ENCODE measurements around the gene CUL7. TPM values are rescaled to one million over a fixed set of nuclear protein-coding genes. Genes with fewer than 3 reads are reported as not detected.

The CUL7 gene
- total and polyA plus RNA-seq, 12 donors = 4.2 to 11.2 (median 8.5) TPM

DNA sequence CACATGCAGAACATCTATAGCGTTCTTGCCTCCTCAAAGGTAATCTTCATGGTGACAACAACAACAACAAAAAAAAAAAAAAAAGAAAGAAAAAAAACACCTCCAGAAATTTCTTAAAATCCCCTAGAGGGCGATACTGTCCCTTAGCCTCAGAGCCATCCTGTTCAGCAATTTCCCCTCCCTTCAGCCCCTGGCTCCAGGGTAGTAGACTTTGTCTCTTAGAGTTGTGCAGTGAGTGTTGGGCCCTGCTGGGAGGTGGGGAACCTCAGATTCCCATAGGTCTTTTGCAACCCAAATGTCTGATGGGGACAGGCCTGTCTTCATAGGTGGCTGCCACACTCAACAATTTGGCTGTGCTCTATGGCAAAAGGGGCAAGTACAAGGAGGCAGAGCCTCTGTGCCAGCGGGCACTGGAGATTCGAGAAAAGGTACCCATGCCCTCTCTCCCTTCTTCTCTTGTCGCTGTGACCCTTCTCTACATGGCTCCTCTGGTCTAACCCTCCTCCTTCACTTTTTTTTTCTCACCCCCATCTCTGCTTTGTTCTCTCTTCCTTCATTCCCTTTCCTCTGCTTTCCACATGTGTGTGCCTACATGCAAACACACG is 16.5 kb upstream of the CUL7 start:
- ATAC-seq (peak in 1 of 8 donors; percentile 27), DNase-seq (no peak)
- Histone ChIP-seq H3K4me3 (no peak overlapping the region), H3K4me1 (no peaks in the 10 kb centered on the region), H3K27ac (no peak overlapping the region), H3K36me3 (peaks cover 0 to 93% (median 24%) of the 10 kb centered on the region in 9 donors), H3K9me3 (no peaks in the 10 kb centered on the region), H3K27me3 (no peaks in the 10 kb centered on the region)
- 66 to 69% methylated on average over 6 of the region's 6 CpGs for WGBS, 2 donors
- TF ChIP-seq, protein P1, sequence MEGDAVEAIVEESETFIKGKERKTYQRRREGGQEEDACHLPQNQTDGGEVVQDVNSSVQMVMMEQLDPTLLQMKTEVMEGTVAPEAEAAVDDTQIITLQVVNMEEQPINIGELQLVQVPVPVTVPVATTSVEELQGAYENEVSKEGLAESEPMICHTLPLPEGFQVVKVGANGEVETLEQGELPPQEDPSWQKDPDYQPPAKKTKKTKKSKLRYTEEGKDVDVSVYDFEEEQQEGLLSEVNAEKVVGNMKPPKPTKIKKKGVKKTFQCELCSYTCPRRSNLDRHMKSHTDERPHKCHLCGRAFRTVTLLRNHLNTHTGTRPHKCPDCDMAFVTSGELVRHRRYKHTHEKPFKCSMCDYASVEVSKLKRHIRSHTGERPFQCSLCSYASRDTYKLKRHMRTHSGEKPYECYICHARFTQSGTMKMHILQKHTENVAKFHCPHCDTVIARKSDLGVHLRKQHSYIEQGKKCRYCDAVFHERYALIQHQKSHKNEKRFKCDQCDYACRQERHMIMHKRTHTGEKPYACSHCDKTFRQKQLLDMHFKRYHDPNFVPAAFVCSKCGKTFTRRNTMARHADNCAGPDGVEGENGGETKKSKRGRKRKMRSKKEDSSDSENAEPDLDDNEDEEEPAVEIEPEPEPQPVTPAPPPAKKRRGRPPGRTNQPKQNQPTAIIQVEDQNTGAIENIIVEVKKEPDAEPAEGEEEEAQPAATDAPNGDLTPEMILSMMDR (IDR thresholded peaks at IDR 0.05) = peak in 8 of 9 donors; percentile 13 to 56 (median 43)
- intact Hi-C loops (cut with DNase I) = loop anchor here in 3 of 10 donors (5.0 to 10.0 kb wide), 3 partner anchors 57 to 72 kb away; no protein-coding TSS in a partner anchor

GRCh38 chr6:43062818-43063217 is 9.2 kb upstream of the CUL7 start:
- Histone ChIP-seq H3K4me1 (peaks cover 8 to 28% (median 22%) of the 10 kb centered on the region in 9 donors), H3K27ac (no peak overlapping the region), H3K36me3 (peaks cover 0 to 67% (median 15%) of the 10 kb centered on the region in 9 donors), H3K4me3 (no peak overlapping the region), H3K27me3 (no peaks in the 10 kb centered on the region), H3K9me3 (no peaks in the 10 kb centered on the region)
- intact Hi-C loops (cut with DNase I) = no loop called here
- TF ChIP-seq, protein P1 (IDR thresholded peaks at IDR 0.05) = no peak
- no peak for DNase-seq
- no peak for ATAC-seq
- WGBS, 2 donors = 93 to 94% methylated on average over 12 of the region's 12 CpGs

DNA sequence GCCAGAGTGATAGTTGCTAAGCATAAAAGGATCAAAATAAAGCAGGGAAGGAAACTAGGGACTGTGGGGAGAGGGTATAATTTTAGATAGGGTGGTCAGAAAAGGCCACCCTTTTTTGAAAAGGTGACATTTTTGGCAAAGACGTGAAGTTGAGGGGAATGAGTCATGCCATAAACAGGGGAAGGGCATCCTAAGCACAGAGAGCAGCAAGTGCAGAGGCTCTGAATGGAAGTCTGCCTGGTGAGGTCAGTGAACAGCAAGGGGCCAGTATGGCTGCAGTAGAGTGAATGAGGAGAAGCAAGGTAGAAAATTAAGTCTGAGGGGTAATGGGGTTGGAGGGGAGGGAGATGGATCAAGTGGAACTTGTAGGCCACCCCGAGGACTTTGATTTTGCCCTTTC is 8.2 kb upstream of the CUL7 start:
- peaks cover 8 to 33% (median 25%) of the 10 kb centered on the region in 9 donors for H3K4me1 ChIP-seq
- H3K27me3 ChIP-seq = no peaks in the 10 kb centered on the region
- TF ChIP-seq, protein P1 (IDR thresholded peaks at IDR 0.05) = no peak
- intact Hi-C loops (cut with DNase I) = no loop called here
- H3K9me3 ChIP-seq = no peaks in the 10 kb centered on the region
- WGBS, 2 donors = 76 to 81% methylated on average over 2 of the region's 2 CpGs
- H3K27ac ChIP-seq = no peak overlapping the region
- peaks cover 0 to 69% (median 14%) of the 10 kb centered on the region in 9 donors for H3K36me3 ChIP-seq
- H3K4me3 ChIP-seq = no peak overlapping the region
- ATAC-seq (no peak), DNase-seq (no peak)

DNA sequence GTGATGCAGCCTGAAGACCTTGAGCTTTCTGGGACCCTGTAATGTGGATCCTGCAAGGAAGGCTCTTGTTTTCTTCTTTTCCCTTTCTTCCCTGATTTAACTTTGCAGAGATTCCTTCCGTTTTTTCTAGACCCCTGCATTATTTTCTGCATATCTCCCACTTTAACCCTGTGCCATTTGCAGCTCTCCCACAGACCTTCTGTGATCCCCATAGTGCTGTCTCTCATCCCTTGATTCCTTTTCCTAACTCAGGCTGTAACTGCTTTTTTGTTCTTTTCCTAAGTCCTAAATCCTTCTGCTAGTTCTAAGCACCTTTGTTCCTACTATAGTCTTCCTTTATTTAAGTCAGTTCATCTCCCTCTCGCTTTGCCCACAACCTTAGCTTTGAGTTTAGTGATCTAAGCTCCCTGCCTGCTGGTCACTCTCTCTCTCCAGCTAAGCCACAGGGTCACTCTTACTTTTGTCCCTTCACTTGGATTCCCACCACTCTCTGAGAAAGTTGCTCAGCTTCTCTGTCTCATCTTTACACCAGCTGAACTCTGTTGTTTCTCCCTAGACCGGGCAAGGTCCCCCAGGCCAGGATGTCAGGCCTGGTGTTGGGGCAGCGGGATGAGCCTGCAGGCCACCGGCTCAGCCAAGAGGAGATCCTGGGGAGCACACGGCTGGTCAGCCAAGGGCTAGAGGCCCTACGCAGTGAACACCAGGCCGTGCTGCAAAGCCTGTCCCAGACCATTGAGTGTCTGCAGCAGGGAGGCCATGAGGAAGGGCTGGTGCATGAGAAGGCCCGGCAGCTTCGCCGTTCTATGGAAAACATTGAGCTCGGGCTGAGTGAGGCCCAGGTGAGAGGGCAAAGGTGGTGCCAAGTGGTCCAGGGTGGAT is 7.3 kb upstream of the CUL7 start:
- intact Hi-C loops (cut with DNase I) = no loop called here
- no peak for ATAC-seq
- Histone ChIP-seq H3K4me1 (peaks cover 8 to 33% (median 25%) of the 10 kb centered on the region in 9 donors), H3K36me3 (peaks cover 0 to 69% (median 9%) of the 10 kb centered on the region in 9 donors), H3K27me3 (no peaks in the 10 kb centered on the region), H3K9me3 (no peaks in the 10 kb centered on the region), H3K4me3 (peak overlapping the region in 8 of 10 donors; percentile 78 to 96 (median 85)), H3K27ac (peak overlapping the region in 6 of 10 donors; percentile 89 to 97 (median 93))
- TF ChIP-seq, protein P1 (IDR thresholded peaks at IDR 0.05) = no peak
- 85 to 88% methylated on average over 12 of the region's 12 CpGs for WGBS, 2 donors
- no peak for DNase-seq
